Spleen (tissue), 11 donors: ENCODE results near the gene CERT1. TPM values are rescaled to one million over a fixed set of nuclear protein-coding genes. Genes with fewer than 3 reads are reported as not detected.

Experiments used
- DNase-seq: peaks from one replicate; pipeline ENCODE4 v3.0.0-alpha.2; 2020
- H3K27ac ChIP-seq, 8 donors: fragments of 200-600 bp; sonication (generic) in 7 of 8; 1 replicate in 4 of 8; 2 replicates in 4 of 8; pipeline versions ENCODE4 v1.5.0 to v1.8.0; 2016 to 2021; ENCODE audit warnings: inconsistent platforms in 4 of 8, mild to moderate bottlenecking in 4 of 8, moderate library complexity in 1 of 8
- H3K27me3 ChIP-seq, 7 donors: fragments of 200-600 bp; sonication (generic) in 6 of 7; replicated peaks in 1 of 7; 1 replicate in 4 of 7; 2 replicates in 3 of 7; pipeline versions ENCODE4 v1.5.0 to v1.8.0; 2016 to 2021; ENCODE audit warnings: inconsistent platforms in 3 of 7, mild to moderate bottlenecking in 1 of 7
- H3K36me3 ChIP-seq, 6 donors: fragments of 200-600 bp; sonication (generic) in 5 of 6; 1 replicate in 4 of 6; 2 replicates in 2 of 6; pipeline versions ENCODE4 v1.5.0 to v1.8.0; 2016 to 2021; ENCODE audit warnings: inconsistent platforms in 2 of 6
- H3K4me1 ChIP-seq, 6 donors: fragments of 200-600 bp; sonication (generic) in 5 of 6; 1 replicate in 3 of 6; 2 replicates in 3 of 6; pipeline versions ENCODE4 v1.5.0 to v1.8.0; 2016 to 2021; ENCODE audit warnings: inconsistent platforms in 3 of 6
- H3K4me3 ChIP-seq, 8 donors: fragments of 200-600 bp; sonication (generic) in 7 of 8; 1 replicate in 4 of 8; 2 replicates in 4 of 8; pipeline versions ENCODE4 v1.5.0 to v1.8.0; 2016 to 2021; ENCODE audit warnings: inconsistent platforms in 4 of 8, mild to moderate bottlenecking in 4 of 8, moderate library complexity in 2 of 8
- H3K9me3 ChIP-seq, 8 donors: fragments of 200-600 bp; sonication (generic) in 7 of 8; 1 replicate in 4 of 8; 2 replicates in 4 of 8; pipeline versions ENCODE4 v1.5.0 to v1.8.0; 2016 to 2021; ENCODE audit warnings: inconsistent platforms in 4 of 8
- POLR2A ChIP-seq, 3 donors: fragments of 450-650 bp; IDR thresholded peaks; one replicate each; pipeline ENCODE4 v1.5.1; 2017; ENCODE audit warnings: antibody characterized with exemption in 3 of 3, mild to moderate bottlenecking in 1 of 3
- POLR2AphosphoS5 ChIP-seq, 3 donors: sonication (generic); formaldehyde crosslinking; IDR thresholded peaks; one replicate each; pipeline ENCODE4 v1.5.1; 2017; ENCODE audit warnings: antibody characterized with exemption in 3 of 3
- WGBS, 5 donors: extraction: QIAGEN DNeasy Blood & Tissue Kit in 3 of 5; methylation state at CpG; one replicate each; pipeline versions ENCODE4 v1.1.5 to v1.1.7; 2013 to 2018; 5-methylcytosine and 5-hydroxymethylcytosine counted together
- intact Hi-C: fragments of 100-400 bp; cut with DNase I; formaldehyde crosslinking; loops from one replicate; pipeline ENCODE4 v1.15.0; 2023; ENCODE audit warnings: low total_unique reads
- polyA plus RNA-seq, 3 donors: library from polyadenylated mRNA; stranded (reverse); fragments of 200-250 nt; gene quantifications; one replicate each; pipeline ENCODE4 v1.2.1, GENCODE V29; 2013
- total RNA-seq, 7 donors: library from RNA; depleted of rRNA in 3 of 7; stranded (reverse); fragments of >200 nt in 3 of 7; fragmentation: NEBNext Ultra II Directional in 4 of 7; extraction: Animal tissue kit (Norgen Biotek cat#: 25700) in 4 of 7; gene quantifications; one replicate each; pipeline versions ENCODE4 v1.1.0 to v1.2.1, GENCODE V29; 2016 to 2021
- TF ChIP-seq, protein P1 (sequence below), 11 experiments: fragments of 200-600 bp in 7 of 11; fragments of 450-650 bp in 4 of 11; sonication (generic) in 4 of 11; IDR thresholded peaks in 8 of 11; conservative IDR thresholded peaks in 3 of 11; 1 replicate in 7 of 11; 2 replicates in 4 of 11; pipeline versions ENCODE4 v1.4.0 to v1.8.0; 2016 to 2021; ENCODE audit warnings: antibody characterized with exemption in 11 of 11, inconsistent platforms in 4 of 11, mild to moderate bottlenecking in 1 of 11
- donor health status: healthy with polysubstance abuse.
- donor health status: DM: no; HTN: no; CAD: no; lungs with moderate emphysema.
- donor health status: DM: no; HTN: no; CAD: no.
- donor health status: Bipolar disorder and iron deficiency.
- donor health status: healthy.
- donor health status: DM: no; HTN: no; CAD: no.
- donor health status: DM: yes; HTN: yes; CAD: no.

Gene CERT1
- total and polyA plus RNA-seq, 10 donors: 8.5 to 71.1 (median 51.4) TPM

DNA sequence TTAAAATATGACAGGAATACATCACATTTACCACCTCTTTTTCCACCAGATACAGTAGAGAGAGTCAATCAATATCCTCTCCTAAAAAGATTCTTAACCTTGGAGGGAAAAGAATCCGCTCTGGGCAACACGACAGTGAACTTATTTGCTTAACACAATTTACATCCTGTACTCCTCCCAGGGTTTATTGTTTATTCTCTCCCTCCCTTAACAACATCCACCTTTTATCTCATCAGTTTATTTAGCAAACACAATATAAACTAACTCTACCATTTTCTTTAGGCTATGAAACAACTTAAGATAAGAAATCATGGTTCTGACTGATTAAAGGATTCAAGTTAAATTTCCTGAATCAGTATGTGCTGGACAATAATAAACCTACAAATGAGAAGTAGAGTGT lies 50.9 kb downstream of the CERT1 start:
- WGBS, 5 donors: 71 to 85% (median 75%) methylated on average over 2 of the region's 2 CpGs
- intact Hi-C loops: no loop called here
- Histone ChIP-seq H3K4me1 (peaks cover 4 to 47% (median 22%) of the 10 kb centered on the region in 6 donors), H3K4me3 (no peak overlapping the region), H3K27me3 (no peaks in the 10 kb centered on the region), H3K27ac (no peak overlapping the region), H3K36me3 (peaks cover 0 to 40% (median 3%) of the 10 kb centered on the region in 6 donors), H3K9me3 (no peaks in the 10 kb centered on the region)
- no peak for TF ChIP-seq POLR2AphosphoS5 (IDR thresholded peaks at IDR 0.05)
- TF ChIP-seq, protein P1, sequence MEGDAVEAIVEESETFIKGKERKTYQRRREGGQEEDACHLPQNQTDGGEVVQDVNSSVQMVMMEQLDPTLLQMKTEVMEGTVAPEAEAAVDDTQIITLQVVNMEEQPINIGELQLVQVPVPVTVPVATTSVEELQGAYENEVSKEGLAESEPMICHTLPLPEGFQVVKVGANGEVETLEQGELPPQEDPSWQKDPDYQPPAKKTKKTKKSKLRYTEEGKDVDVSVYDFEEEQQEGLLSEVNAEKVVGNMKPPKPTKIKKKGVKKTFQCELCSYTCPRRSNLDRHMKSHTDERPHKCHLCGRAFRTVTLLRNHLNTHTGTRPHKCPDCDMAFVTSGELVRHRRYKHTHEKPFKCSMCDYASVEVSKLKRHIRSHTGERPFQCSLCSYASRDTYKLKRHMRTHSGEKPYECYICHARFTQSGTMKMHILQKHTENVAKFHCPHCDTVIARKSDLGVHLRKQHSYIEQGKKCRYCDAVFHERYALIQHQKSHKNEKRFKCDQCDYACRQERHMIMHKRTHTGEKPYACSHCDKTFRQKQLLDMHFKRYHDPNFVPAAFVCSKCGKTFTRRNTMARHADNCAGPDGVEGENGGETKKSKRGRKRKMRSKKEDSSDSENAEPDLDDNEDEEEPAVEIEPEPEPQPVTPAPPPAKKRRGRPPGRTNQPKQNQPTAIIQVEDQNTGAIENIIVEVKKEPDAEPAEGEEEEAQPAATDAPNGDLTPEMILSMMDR (IDR thresholded peaks at IDR 0.05 in 8 of 11, conservative IDR thresholded peaks at IDR 0.05 in 3 of 11): no peak
- TF ChIP-seq POLR2A (IDR thresholded peaks at IDR 0.05): no peak
- no peak for DNase-seq

DNA sequence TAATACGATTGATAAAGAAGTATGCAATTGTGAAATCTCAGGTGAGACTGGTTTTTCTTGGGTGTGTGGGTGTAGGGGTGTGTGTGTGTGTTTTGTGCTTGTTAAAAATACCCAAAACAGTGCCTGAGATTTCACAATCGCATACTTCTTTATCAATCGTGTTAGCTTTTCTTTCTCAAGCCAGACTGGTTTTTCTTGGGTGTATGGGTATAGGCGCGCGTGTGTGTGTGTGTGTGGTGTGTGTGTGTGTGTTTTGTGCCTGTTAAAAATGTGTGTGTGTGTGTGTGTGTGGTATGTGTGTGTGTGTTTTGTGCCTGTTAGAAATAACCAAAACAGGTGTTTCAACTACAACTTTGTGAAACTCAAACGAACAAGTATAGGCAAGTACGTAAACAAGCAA lies 53.7 kb downstream of the CERT1 start:
- H3K27ac ChIP-seq: no peak overlapping the region
- TF ChIP-seq POLR2A (IDR thresholded peaks at IDR 0.05): no peak
- TF ChIP-seq, protein P1 (IDR thresholded peaks at IDR 0.05 in 8 of 11, conservative IDR thresholded peaks at IDR 0.05 in 3 of 11): no peak
- TF ChIP-seq POLR2AphosphoS5 (IDR thresholded peaks at IDR 0.05): no peak
- H3K27me3 ChIP-seq: no peaks in the 10 kb centered on the region
- H3K4me1 ChIP-seq: peaks cover 0 to 27% (median 19%) of the 10 kb centered on the region in 6 donors
- H3K36me3 ChIP-seq: peaks cover 0 to 65% (median 13%) of the 10 kb centered on the region in 6 donors
- no peak overlapping the region for H3K4me3 ChIP-seq
- intact Hi-C loops: no loop called here
- no peak for DNase-seq
- no peaks in the 10 kb centered on the region for H3K9me3 ChIP-seq
- 94 to 96% (median 94%) methylated on average over 8 of the region's 8 CpGs for WGBS, 5 donors

DNA sequence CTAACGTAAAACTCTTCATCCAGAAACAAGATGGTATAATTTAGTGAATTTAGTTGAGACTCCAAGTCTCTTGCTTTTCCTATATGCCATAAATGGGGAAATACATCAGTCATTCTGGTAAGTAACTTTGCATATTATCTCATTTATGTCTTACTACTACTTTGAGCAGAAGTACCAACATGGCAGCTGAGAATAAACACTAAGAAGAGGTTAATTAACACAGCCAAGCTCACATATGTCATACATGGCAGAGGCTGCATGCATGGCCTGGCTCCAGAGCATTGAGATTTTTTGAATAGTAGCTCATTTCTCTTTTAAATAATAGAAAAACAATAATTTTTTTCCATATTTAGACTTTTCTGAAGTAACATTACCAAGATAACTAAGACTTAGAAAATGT lies 54.3 kb downstream of the CERT1 start:
- no peaks in the 10 kb centered on the region for H3K9me3 ChIP-seq
- no peak overlapping the region for H3K27ac ChIP-seq
- no peak for TF ChIP-seq POLR2A (IDR thresholded peaks at IDR 0.05)
- WGBS, 5 donors: 95 to 98% (median 96%) methylated on average over 1 of the region's 1 CpG
- no peak for DNase-seq
- H3K4me1 ChIP-seq: peaks cover 0 to 24% (median 17%) of the 10 kb centered on the region in 6 donors
- no peak overlapping the region for H3K4me3 ChIP-seq
- no peaks in the 10 kb centered on the region for H3K27me3 ChIP-seq
- intact Hi-C loops: no loop called here
- peaks cover 0 to 61% (median 13%) of the 10 kb centered on the region in 6 donors for H3K36me3 ChIP-seq

GRCh38 chr5:75450069-75450468 lies 61.4 kb downstream of the CERT1 start:
- WGBS, 5 donors: 92 to 100% (median 97%) methylated on average over 1 of the region's 1 CpG

More at GRCh38 chr5:75450069-75450468, 61.4 kb downstream of the CERT1 start:
- no peaks in the 10 kb centered on the region for H3K27me3 ChIP-seq
- H3K9me3 ChIP-seq: peaks cover 2 to 29% (median 22%) of the 10 kb centered on the region in 8 donors
- intact Hi-C loops: no loop called here
- no peak overlapping the region for H3K27ac ChIP-seq
- H3K36me3 ChIP-seq: peaks cover 0 to 42% (median 11%) of the 10 kb centered on the region in 6 donors
- DNase-seq: no peak
- peaks cover 0 to 15% (median 0%) of the 10 kb centered on the region in 6 donors for H3K4me1 ChIP-seq
- no peak overlapping the region for H3K4me3 ChIP-seq
- no peak for TF ChIP-seq POLR2A (IDR thresholded peaks at IDR 0.05)
- TF ChIP-seq, protein P1 (IDR thresholded peaks at IDR 0.05 in 8 of 11, conservative IDR thresholded peaks at IDR 0.05 in 3 of 11): no peak
- no peak for TF ChIP-seq POLR2AphosphoS5 (IDR thresholded peaks at IDR 0.05)
